ENCODE data around the gene GTPBP2. TPM values are rescaled to one million over a fixed set of nuclear protein-coding genes. Genes with fewer than 3 reads are reported as not detected.

The GTPBP2 gene
- total RNA-seq, 1 experiment from 2014 or later: 76.4 TPM

GRCh38 chr6:43578748-43579147 lies 50.3 kb downstream of the GTPBP2 start (continued):
- TF ChIP-seq ZNF425 (CRISPR knock-in tag; conservative IDR thresholded peaks at IDR 0.05) (no peak), ZNF396 (CRISPR knock-in tag; IDR thresholded peaks at IDR 0.05; ENCODE audit: borderline replicate concordance) (no peak), SMAD3 (CRISPR knock-in tag; IDR thresholded peaks at IDR 0.05; ENCODE audit: borderline replicate concordance) (no peak), CBFB (CRISPR knock-in tag; IDR thresholded peaks at IDR 0.05; ENCODE audit: low read depth) (no peak), ERG (CRISPR knock-in tag; IDR thresholded peaks at IDR 0.05) (no peak), ETV6 (CRISPR knock-in tag; IDR thresholded peaks at IDR 0.05) (no peak)

GRCh38 chr6:43575772-43576551 lies 53.1 kb downstream of the GTPBP2 start, which contains the start of the genes POLH and XPO5:
Gene POLH (plus strand): TSS chr6:43576185. CDS start chr6:43582320, 6,135 bp downstream.
Gene XPO5 (minus strand): TSS chr6:43576038. CDS start chr6:43575864, 174 bp downstream.
- H3K4me3 Mint-ChIP-seq: peak within 1 kb of the TSS; percentile 98
- peak; percentile 92 for DNase-seq (ENCODE audit: low spot score)
- ChIA-PET CTCF (interaction anchor here (1.1 to 2.1 kb wide), 2 partner anchors 32 to 503 kb away, joined by 3 to 8 read pairs; no protein-coding TSS in a partner anchor), POLR2A (interaction anchor here (1.2 kb wide), 1 partner anchor 35 kb away, joined by 3 read pairs; no protein-coding TSS in a partner anchor)
- ATAC-seq: peak; percentile 93
- H3K9me3 Mint-ChIP-seq: no peaks in the 10 kb centered on the region
- H3K27ac Mint-ChIP-seq: peak within 1 kb of the TSS; percentile 95
- H3K27me3 Mint-ChIP-seq (ENCODE audit: low read depth): no peaks in the 10 kb centered on the region
- peaks cover 15% of the 10 kb centered on the region for H3K4me1 Mint-ChIP-seq
- peaks cover 34% of the 10 kb centered on the region for H3K36me3 Mint-ChIP-seq
- TF ChIP-seq ZNF671 (CRISPR knock-in tag; IDR thresholded peaks at IDR 0.05): no peak
- no peak for TF ChIP-seq TEAD4 (CRISPR knock-in tag; IDR thresholded peaks at IDR 0.05)
- TF ChIP-seq ESRRA (CRISPR knock-in tag; IDR thresholded peaks at IDR 0.05; ENCODE audit: borderline replicate concordance): peak; percentile 47
- no peak for TF ChIP-seq PREB (CRISPR knock-in tag; IDR thresholded peaks at IDR 0.05; ENCODE audit: borderline replicate concordance)
- peak; percentile 68 for TF ChIP-seq ETV6 (CRISPR knock-in tag; IDR thresholded peaks at IDR 0.05)
- peak; percentile 75; the same call in 1 of the 2 replicates for TF ChIP-seq KAT7 (CRISPR knock-in tag; IDR thresholded peaks at IDR 0.05; ENCODE audit: borderline replicate concordance)
- no peak for TF ChIP-seq ZBTB21 (CRISPR knock-in tag; IDR thresholded peaks at IDR 0.05; ENCODE audit: borderline replicate concordance)
- TF ChIP-seq E2F4 (CRISPR knock-in tag; IDR thresholded peaks at IDR 0.05; ENCODE audit: borderline replicate concordance, low read depth): 0 out of 2 replicates have a peak, but pooled peaks have one; percentile 50
- TF ChIP-seq FOXP4 (CRISPR knock-in tag; IDR thresholded peaks at IDR 0.05): peak; percentile 86
- peak; percentile 75; the same call in 1 of the 2 replicates for TF ChIP-seq SMAD3 (CRISPR knock-in tag; IDR thresholded peaks at IDR 0.05; ENCODE audit: borderline replicate concordance)
- 0 out of 2 replicates have a peak, but pooled peaks have one; percentile 46 for TF ChIP-seq SMAD4 (CRISPR knock-in tag; IDR thresholded peaks at IDR 0.05)
- TF ChIP-seq TEAD1 (CRISPR knock-in tag; IDR thresholded peaks at IDR 0.05): peak; percentile 18; the same call in 1 of the 2 replicates
- peak; percentile 95 for TF ChIP-seq HMGXB4 (CRISPR knock-in tag; IDR thresholded peaks at IDR 0.05)
- TF ChIP-seq CREM (CRISPR knock-in tag; IDR thresholded peaks at IDR 0.05): peak; percentile 63; the same call in 1 of the 2 replicates
- TF ChIP-seq SP1 (CRISPR knock-in tag; conservative IDR thresholded peaks at IDR 0.05): peak; percentile 95
- TF ChIP-seq OVOL2 (CRISPR knock-in tag; IDR thresholded peaks at IDR 0.05; ENCODE audit: borderline replicate concordance): no peak
- TF ChIP-seq ZNF263 (CRISPR knock-in tag; IDR thresholded peaks at IDR 0.05; ENCODE audit: low read depth): no peak
- peak; percentile 85; the same call in 1 of the 2 replicates for TF ChIP-seq MAX (CRISPR knock-in tag; IDR thresholded peaks at IDR 0.05)
- TF ChIP-seq MLX (CRISPR knock-in tag; IDR thresholded peaks at IDR 0.05): peak; percentile 51; the same call in 1 of the 2 replicates
- peak; percentile 82 for TF ChIP-seq GABPB1 (CRISPR knock-in tag; IDR thresholded peaks at IDR 0.05)
